Stimulated activated CD4-positive, alpha-beta T cell treated with anti-CD3 and anti-CD28 coated beads, Interleukin-12 subunit alpha, Interleukin-12 subunit beta, amount 100 ng/mL, for 24 hours (primary cell): ENCODE measurements around the gene RANBP2.
A peak's percentile ranks its signal among the peaks of the same experiment; 100 is the strongest.
"Not testable (repeated sequence)": the region's sequence is repeated elsewhere in the genome, so short reads cannot be mapped to it uniquely, and the experiment has no call there.

Experiments used
- DNase-seq, 2 experiments: peaks; one replicate each; pipeline ENCODE4 v3.0.0-alpha.2; 2020; ENCODE audit warnings: low read depth in 2 of 2

Gene RANBP2

GRCh38 chr2:108719149-108720044, at the start of gene RANBP2:
RANBP2 (plus strand) TSS chr2:108719482; CDS start chr2:108719607, 125 bp downstream.
- DNase-seq, result peak; percentile 90

DNA sequence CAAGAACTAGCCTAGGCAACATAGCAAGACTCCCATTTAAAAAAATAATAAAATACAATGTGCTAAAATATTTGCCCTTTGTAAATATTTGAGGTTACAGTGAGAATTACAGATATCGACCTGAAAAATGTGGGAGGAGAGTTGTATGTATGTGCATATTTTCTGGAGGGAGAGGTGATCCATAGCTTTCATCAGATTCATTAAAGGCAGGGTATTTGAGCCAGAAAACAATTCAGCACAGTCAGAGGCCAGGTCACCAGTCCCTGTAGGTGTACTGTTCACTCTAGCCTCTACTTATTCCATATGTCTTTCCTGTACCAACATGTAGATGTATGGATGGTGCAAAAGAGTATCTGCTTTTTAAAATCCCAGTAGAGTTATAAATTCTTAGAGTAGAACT, 49.0 kb upstream of the RANBP2 start:
- not testable (repeated sequence) for DNase-seq

- not testable (repeated sequence) for DNase-seq
Measured at GRCh38 chr2:108672200-108672805, 47.0 kb upstream of the RANBP2 start.

DNA sequence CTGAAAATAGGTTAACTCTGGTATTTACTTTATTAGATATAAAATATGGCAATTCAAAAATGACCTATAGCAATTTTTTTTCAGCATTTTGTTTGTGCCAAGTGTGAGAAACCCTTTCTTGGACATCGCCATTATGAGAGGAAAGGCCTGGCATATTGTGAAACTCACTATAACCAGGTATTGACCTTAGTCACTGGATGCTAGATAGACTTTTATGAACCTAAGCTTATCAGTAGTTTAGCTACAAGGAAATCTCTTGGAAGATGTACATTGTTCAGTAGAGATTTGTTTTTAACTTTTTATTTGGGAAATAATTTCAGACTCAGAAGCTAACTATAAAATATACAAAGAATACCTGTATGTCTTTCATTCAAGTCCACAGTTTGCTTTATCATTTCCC, 42.8 kb upstream of the RANBP2 start:
- not testable (repeated sequence) for DNase-seq

GRCh38 chr2:108677239-108677744, 42.0 kb upstream of the RANBP2 start:
- not testable (repeated sequence) for DNase-seq

GRCh38 chr2:108678198-108678651, 41.1 kb upstream of the RANBP2 start:
- not testable (repeated sequence) for DNase-seq

GRCh38 chr2:108680805-108681204, 38.5 kb upstream of the RANBP2 start:
- not testable (repeated sequence) for DNase-seq

- DNase-seq, result not testable (repeated sequence)
Measured at GRCh38 chr2:108688818-108689756, 30.2 kb upstream of the RANBP2 start.

GRCh38 chr2:108690001-108690400, 29.3 kb upstream of the RANBP2 start:
- not testable (repeated sequence) for DNase-seq

- no peak for DNase-seq
Measured at GRCh38 chr2:108691447-108691846, 27.8 kb upstream of the RANBP2 start.

- no peak for DNase-seq
Measured at GRCh38 chr2:108701208-108701607, 18.1 kb upstream of the RANBP2 start.

- no peak for DNase-seq
Measured at GRCh38 chr2:108701806-108702205, 17.5 kb upstream of the RANBP2 start.

DNA sequence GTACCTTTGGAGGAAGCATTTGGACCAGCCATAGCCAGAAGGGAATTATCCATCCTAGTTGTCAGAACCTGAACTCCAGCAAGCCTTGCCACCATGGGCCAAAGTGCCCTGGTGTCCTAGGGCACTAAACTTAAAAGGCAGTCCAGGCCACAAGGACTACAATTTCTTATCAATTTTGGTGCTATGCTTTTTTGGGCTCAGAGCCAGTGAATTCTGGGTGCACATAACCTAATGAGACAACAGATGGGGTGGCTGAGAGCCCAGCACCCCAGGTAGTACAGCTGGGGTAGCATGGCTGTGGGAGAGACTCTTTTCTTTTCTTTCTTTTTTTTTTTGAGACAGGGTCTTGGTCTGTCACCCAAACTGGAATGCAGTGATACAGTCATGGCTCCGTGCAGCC, 14.4 kb upstream of the RANBP2 start:
- no peak for DNase-seq

GRCh38 chr2:108707300-108707699, 12.0 kb upstream of the RANBP2 start:
- DNase-seq, result no peak

DNA sequence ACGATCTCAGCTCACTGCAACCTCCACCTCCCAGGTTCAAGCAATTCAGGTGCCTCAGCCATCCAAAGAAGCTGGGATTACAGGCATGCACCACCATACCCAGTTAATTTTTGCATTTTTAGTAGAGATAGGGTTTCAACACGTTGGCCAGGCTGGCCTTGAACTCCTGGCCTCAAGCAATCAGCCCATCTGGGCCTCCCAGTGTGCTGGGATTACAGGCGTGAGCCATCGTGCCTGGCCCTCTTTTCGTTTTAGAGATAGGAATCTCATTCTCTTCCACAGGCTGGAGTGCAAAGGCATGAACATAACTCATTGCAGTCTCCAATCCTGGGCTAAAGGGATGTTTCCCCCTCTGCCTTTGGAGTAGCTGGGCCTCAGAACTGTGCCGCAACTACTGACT, 2.3 kb upstream of the RANBP2 start:
- DNase-seq, result not testable (repeated sequence)

DNA sequence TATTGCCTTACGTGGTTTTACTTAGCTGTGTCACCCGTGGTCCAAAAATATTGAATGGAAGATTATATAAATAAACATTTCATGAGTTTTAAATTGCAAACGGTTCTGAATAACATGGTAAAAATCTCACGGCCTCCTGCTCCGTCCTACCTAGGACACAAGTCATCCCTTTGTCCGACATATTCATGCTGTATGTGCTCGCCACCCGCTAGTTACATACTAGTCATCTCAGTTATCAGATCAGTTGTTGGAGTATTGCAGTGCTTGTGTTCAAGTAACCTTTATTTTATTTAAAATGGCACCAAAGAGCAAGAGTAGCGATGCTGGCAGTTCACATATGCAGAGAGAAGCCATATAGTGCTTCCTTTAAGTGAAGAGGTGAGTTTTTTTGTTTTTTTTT, 6.8 kb downstream of the RANBP2 start:
- DNase-seq, result not testable (repeated sequence)

DNA sequence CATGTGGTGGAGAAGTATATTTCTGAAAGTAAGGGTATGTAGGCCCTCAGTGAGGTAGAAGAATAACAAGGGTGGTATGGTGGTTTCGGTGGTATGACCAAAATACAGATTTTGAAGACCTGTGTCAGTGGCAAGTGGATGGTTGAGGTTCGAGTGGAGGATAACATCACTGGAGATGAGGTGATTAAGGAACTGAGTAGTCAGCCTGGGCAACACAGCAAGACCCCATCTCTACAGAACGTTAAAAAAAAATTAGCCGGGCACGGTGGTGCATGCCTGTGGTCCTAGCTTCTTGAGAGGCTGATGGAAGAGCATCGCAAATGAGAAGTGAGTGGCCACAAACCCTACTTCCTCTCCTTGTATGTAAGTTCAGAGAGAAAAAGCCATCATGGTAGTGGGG, 15.4 kb downstream of the RANBP2 start:
- DNase-seq, result not testable (repeated sequence)

DNA sequence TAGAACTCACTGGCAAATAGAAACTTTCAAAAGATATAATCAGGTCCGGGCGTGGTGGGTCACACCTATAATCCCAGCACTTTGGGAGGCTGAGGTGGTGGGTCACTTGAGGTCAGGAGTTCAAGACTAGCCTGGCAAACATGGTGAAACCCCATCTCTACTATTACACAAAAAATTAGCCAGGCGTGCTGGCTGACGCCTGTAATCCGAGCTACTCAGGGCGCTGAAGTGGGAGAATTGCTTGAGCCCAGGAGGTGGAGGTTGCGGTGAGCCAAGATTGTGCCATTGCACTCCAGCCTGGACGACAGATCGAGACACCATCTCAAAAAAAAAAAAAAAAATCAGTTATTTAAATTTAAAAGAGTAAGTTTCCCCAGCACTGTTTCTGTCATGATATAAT, 38.7 kb downstream of the RANBP2 start:
- not testable (repeated sequence) for DNase-seq

DNA sequence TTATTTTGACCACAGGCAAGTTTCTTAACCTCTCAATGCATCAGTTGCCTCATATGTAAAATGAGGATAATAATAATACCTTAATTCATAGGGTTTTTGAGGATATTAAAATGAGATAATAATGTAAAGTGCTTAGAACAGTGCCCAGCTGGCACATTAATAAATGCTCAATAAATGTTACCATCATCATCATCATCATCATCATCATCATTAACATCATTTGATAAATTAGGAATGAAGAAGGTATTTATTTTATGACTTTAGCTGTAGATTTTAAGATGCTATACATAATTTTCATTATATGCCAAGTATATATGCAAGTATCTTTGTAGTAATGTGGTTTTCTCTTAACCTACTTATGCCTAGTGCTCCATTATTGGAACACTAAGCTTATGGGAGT, 43.3 kb downstream of the RANBP2 start:
- not testable (repeated sequence) for DNase-seq

DNA sequence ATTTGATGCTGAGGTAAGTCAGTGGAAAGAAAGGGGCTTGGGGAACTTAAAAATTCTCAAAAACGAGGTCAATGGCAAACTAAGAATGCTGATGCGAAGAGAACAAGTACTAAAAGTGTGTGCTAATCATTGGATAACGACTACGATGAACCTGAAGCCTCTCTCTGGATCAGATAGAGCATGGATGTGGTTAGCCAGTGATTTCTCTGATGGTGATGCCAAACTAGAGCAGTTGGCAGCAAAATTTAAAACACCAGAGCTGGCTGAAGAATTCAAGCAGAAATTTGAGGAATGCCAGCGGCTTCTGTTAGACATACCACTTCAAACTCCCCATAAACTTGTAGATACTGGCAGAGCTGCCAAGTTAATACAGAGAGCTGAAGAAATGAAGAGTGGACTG, 47.4 kb downstream of the RANBP2 start:
- not testable (repeated sequence) for DNase-seq

DNA sequence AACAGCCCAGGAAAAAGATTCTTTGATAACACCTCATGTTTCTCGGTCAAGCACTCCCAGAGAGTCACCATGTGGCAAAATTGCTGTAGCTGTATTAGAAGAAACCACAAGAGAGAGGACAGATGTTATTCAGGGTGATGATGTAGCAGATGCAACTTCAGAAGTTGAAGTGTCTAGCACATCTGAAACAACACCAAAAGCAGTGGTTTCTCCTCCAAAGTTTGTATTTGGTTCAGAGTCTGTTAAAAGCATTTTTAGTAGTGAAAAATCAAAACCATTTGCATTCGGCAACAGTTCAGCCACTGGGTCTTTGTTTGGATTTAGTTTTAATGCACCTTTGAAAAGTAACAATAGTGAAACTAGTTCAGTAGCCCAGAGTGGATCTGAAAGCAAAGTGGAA, 48.6 kb downstream of the RANBP2 start:
- not testable (repeated sequence) for DNase-seq

DNA sequence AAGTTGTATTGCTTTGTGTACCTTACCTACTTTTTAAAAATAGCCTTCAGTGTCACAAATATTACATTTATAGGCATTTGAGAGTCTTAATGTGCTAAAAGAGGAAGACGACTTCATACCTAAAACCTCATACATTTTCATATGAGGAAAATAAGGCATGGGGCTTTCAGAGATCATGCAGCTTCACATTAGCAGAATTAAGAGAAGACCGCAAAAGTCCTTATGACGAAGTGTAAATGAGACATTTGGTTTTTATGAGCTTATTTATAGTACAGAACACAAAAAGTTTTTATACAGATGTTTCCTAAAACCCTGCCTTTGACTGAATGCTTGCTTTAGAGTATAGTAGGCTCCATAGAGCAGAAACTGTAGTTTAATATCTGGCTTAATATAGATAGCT, 57.2 kb downstream of the RANBP2 start:
- DNase-seq, result no peak
